D721Med (cell line): ENCODE data around the gene ANAPC5.

Source experiments
- DNase-seq: peaks from one replicate; pipeline ENCODE4 v3.0.0; 2011; ENCODE audit warnings: low spot score; ENCODE audit not compliant: insufficient read length
- FAIRE-seq: peaks from 2 replicates; lab custom pipeline; 2011; peaks lifted over from hg19 to GRCh38; lab: Jason Lieb, UNC
- TF ChIP-seq, protein P1 (sequence below): IDR thresholded peaks from 2 replicates; pipeline ENCODE4 v1.5.1; 2012; ENCODE audit warnings: mild to moderate bottlenecking, control low read depth; ENCODE audit not compliant: insufficient read depth; ENCODE audit errors: missing control alignments

Gene ANAPC5

DNA sequence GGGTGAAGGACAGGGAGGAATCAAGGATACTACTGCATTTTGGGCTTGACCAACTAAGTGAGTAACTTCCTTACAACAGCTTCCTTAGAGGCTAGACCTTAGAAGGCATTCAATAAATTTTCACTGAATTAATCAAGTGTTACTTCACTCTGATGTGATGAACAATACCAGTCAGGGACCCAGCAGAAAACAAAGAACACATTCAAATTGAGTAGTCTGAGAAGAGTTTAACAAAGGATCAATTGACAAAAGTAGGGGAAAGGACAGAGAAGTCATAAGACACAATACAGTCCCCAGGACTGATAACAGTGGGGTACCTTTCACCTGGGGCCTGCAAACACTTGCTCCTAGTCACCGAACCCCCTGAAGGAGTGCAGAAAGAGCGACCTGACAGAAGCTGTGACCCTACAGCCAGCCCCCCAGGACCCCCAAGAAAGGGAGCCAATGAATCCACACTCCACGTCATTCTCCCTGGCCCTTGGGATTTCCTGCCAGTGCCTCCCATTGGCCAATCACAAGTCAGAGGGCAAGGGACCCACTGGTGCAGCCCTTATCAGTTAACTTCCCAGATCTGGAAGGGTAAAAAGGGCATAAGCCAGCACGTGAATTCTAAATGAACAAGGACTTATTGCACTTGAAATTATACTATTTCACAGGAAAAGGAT lies 6.9 kb downstream of the ANAPC5 start:
- TF ChIP-seq, protein P1, sequence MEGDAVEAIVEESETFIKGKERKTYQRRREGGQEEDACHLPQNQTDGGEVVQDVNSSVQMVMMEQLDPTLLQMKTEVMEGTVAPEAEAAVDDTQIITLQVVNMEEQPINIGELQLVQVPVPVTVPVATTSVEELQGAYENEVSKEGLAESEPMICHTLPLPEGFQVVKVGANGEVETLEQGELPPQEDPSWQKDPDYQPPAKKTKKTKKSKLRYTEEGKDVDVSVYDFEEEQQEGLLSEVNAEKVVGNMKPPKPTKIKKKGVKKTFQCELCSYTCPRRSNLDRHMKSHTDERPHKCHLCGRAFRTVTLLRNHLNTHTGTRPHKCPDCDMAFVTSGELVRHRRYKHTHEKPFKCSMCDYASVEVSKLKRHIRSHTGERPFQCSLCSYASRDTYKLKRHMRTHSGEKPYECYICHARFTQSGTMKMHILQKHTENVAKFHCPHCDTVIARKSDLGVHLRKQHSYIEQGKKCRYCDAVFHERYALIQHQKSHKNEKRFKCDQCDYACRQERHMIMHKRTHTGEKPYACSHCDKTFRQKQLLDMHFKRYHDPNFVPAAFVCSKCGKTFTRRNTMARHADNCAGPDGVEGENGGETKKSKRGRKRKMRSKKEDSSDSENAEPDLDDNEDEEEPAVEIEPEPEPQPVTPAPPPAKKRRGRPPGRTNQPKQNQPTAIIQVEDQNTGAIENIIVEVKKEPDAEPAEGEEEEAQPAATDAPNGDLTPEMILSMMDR = no peak
- no peak for FAIRE-seq
- DNase-seq = no peak

DNA sequence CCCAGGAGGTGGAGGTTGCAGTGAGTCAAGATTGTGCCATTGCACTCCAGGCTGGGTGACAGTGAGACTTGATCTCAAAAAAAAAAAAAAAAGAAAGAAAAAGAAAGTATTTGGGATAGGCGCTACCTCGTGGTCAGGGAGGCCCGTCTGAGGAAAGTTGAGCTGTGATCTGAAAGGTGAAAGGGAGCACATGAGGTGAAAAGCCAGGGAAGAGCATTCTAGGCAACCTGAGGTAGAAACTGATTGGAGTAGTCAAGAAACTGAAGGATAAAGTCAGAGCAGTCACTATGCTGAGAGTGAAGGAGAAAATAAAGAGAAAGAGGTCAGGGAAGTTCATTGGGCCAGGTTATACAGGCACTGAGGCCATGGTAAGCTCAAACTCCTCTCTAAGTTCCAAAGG lies 7.7 kb downstream of the ANAPC5 start:
- FAIRE-seq (no peak), DNase-seq (no peak)
- TF ChIP-seq, protein P1 = no peak

DNA sequence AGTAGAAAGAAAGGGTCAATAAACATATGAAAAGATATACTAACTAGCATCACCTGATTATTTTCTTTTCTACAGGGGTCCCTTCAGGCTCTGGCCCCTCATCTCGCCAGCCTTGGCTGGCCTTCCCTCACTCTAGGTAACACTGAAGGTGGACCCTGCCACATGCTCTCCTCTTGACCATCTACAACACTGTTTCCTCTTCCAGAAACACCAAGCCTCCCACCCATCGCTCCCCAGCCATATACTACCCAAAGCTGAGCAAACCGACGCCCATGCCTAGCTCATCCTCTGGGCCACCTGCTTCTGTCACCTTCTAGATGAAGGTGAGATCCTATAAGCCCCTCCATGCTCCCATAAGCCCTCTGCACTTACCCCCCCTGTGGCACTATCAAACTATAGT lies 14.8 kb downstream of the ANAPC5 start:
- no peak for DNase-seq
- FAIRE-seq = no peak
- TF ChIP-seq, protein P1 = no peak

DNA sequence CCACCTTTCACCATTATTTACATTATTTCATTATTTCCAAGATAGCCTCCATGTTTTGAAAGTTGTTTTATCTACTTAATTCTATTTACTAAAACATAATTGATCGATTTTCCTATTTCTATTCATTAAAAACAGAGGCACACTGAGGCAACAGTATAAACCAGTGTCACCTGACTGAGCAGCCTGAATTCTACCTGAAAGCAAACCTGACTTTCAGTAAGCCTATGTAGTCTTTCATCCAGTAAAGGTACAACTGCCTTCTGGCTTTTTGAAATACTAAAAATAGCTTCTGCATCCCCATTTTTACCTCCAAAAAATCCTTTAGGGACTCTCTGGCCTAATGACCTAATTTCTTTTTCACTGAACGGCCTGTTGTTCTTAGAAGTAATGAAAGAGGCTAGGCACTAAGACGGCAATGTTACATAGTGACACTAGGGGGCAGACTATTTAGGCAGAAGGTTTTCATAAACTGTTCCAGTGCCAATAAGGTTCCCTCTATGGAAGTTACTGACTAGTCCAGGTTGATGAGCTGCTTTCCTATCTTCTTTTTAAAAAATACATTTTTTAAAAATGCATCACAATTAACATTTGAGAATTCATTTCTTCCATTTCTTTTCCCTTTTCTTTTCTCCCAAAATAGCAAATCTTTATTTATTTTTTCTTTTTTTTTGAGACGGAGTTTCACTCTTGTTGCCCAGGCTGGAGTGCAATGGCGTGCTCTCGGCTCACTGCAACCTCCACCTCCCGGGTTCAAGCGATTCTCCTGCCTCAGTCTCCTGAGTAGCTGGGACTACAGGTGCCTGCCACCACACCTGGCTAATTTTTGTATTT lies 17.5 kb downstream of the ANAPC5 start:
- peak; percentile 46 for DNase-seq
- peak; percentile 85 for FAIRE-seq
- TF ChIP-seq, protein P1 = peak; percentile 88

DNA sequence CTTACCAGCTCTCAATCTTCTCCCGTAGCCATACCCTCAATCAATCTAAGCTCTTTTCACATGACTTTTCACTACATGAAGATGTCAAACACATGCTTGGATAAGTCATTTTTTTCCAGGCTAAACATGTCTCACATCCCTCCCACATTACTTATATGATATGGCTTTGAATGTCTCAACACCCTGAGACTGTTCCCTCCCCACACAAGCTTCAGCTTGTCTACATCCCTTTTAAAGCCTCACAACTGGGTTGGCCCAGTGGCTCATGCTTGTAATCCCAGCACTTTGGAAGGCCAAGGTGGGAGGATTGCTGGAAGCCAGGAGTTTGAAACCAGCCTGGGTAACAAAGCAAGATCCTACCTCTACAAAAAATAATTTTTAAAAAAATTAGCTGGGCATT lies 18.5 kb downstream of the ANAPC5 start:
- DNase-seq = no peak
- FAIRE-seq = no peak
- TF ChIP-seq, protein P1 = no peak

DNA sequence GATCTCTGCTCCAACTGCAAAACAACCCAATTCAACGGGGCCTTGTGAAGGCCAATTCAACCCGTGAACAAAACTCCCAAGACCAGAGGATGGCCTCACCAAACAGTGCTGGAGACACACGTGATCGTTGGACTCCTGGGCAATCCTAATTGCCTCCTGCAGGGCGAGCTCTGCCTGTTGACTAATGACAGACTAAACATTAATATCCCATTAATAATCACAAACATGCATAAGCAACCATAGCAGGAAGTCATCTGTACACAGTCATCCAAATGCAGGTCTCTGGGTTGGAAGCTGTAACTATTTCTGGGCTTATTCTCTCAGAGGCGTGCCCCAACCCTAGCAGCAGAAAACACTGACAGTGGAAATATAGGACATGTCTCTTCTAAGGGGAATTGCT lies 21.0 kb downstream of the ANAPC5 start:
- DNase-seq (no peak), FAIRE-seq (no peak)
- TF ChIP-seq, protein P1 = no peak

DNA sequence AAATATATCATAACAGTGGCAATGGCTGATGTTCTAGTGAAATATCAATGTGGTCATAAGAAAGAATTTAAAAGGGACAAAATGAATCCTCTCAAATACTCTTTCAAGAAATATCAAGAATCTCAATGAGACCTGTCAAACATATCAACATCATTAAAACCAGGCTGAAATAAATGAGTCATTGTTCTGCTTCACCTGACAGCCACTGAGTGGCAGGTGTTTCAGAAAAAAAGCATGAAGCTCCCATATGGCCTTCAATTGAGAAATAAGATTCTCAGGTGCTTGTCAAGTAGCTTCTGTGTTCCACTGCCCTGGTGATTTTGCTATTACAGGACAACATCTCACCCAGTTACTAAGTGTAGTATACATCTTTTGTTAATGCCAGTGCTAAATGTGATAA lies 21.5 kb downstream of the ANAPC5 start:
- TF ChIP-seq, protein P1 = no peak
- DNase-seq (no peak), FAIRE-seq (no peak)
